ENCODE results near the gene GATB. TPM values are rescaled to one million over a fixed set of nuclear protein-coding genes. Genes with fewer than 3 reads are reported as not detected.

Gene GATB
- polyA plus RNA-seq, 3 donors = 5.5 to 12.2 (median 9.0) TPM

GRCh38 chr4:151666501-151666900 lies 94.3 kb downstream of the GATB start:
- H2AFZ ChIP-seq (ENCODE audit: insufficient read depth, low read depth, low read length, poor library complexity, severe bottlenecking) = no peak overlapping the region
- H3K27ac ChIP-seq (ENCODE audit: low read depth in 1 of 2, low read length in 2 of 2) = no peak overlapping the region
- Mint-ChIP-seq H3K4me3 (no peak overlapping the region), H3K27me3 (ENCODE audit: low read depth in 3 of 3) (peaks cover 0 to 3% (median 0%) of the 10 kb centered on the region in 3 donors), H3K4me1 (peaks cover 4% of the 10 kb centered on the region), H3K36me3 (peaks cover 2 to 5% of the 10 kb centered on the region in 2 donors), H3K27ac (no peak overlapping the region), H3K9me3 (no peaks in the 10 kb centered on the region)
- intact Hi-C loops (cut with micrococcal nuclease) = no loop called here
- no peak overlapping the region for H3K4me2 ChIP-seq (replicated peaks; ENCODE audit: extremely low read depth, low read length, poor library complexity, severe bottlenecking)
- no peaks in the 10 kb centered on the region for H3K27me3 ChIP-seq (ENCODE audit: control insufficient read depth in 2 of 2, insufficient read depth in 2 of 2, low read length in 2 of 2)
- DNase-seq = no peak
- H3K4me3 ChIP-seq (replicated peaks in 1 of 3; ENCODE audit: low read depth in 2 of 3, low read length in 3 of 3) = no peak overlapping the region
- 94% methylated on average over 2 of the region's 5 CpGs for WGBS (ENCODE audit: insufficient coverage)
- no peaks in the 10 kb centered on the region for H4K20me1 ChIP-seq (ENCODE audit: insufficient read depth, low read length)
- no peaks in the 10 kb centered on the region for H3K4me1 ChIP-seq (ENCODE audit: control insufficient read depth in 1 of 2, insufficient read depth in 2 of 2, low read length in 2 of 2)
- H3K79me2 ChIP-seq (ENCODE audit: insufficient read depth, low read length) = no peaks in the 10 kb centered on the region
- H3K36me3 ChIP-seq (replicated peaks in 1 of 2; ENCODE audit: control insufficient read depth in 1 of 2, insufficient read depth in 2 of 2, low read length in 2 of 2) = no peaks in the 10 kb centered on the region
- H3K9me3 ChIP-seq (replicated peaks in 1 of 2; ENCODE audit: control insufficient read depth in 1 of 2, insufficient read depth in 1 of 2, low read length in 2 of 2) = no peaks in the 10 kb centered on the region
- no peak for TF ChIP-seq CTCF (IDR thresholded peaks at IDR 0.05)
- no peak overlapping the region for H3K9ac ChIP-seq (ENCODE audit: insufficient read depth, low read length, poor library complexity, severe bottlenecking)

GRCh38 chr4:151665785-151666127 lies 95.1 kb downstream of the GATB start:
- intact Hi-C loops (cut with micrococcal nuclease) = no loop called here
- no peaks in the 10 kb centered on the region for H4K20me1 ChIP-seq (ENCODE audit: insufficient read depth, low read length)
- no peak overlapping the region for H3K27ac Mint-ChIP-seq
- no peak for DNase-seq
- H3K4me3 Mint-ChIP-seq = no peak overlapping the region
- TF ChIP-seq CTCF (IDR thresholded peaks at IDR 0.05) = no peak
- no peak overlapping the region for H3K4me3 ChIP-seq (replicated peaks in 1 of 3; ENCODE audit: low read depth in 2 of 3, low read length in 3 of 3)
- H3K4me1 Mint-ChIP-seq = peaks cover 4% of the 10 kb centered on the region
- no peak overlapping the region for H2AFZ ChIP-seq (ENCODE audit: insufficient read depth, low read depth, low read length, poor library complexity, severe bottlenecking)
- no peaks in the 10 kb centered on the region for H3K9me3 ChIP-seq (replicated peaks in 1 of 2; ENCODE audit: control insufficient read depth in 1 of 2, insufficient read depth in 1 of 2, low read length in 2 of 2)
- H3K27me3 Mint-ChIP-seq (ENCODE audit: low read depth in 3 of 3) = peaks cover 0 to 3% (median under 1%) of the 10 kb centered on the region in 3 donors
- H3K79me2 ChIP-seq (ENCODE audit: insufficient read depth, low read length) = no peaks in the 10 kb centered on the region
- H3K9ac ChIP-seq (ENCODE audit: insufficient read depth, low read length, poor library complexity, severe bottlenecking) = no peak overlapping the region
- no peaks in the 10 kb centered on the region for H3K4me1 ChIP-seq (ENCODE audit: control insufficient read depth in 1 of 2, insufficient read depth in 2 of 2, low read length in 2 of 2)
- no peaks in the 10 kb centered on the region for H3K36me3 ChIP-seq (replicated peaks in 1 of 2; ENCODE audit: control insufficient read depth in 1 of 2, insufficient read depth in 2 of 2, low read length in 2 of 2)
- no peaks in the 10 kb centered on the region for H3K27me3 ChIP-seq (ENCODE audit: control insufficient read depth in 2 of 2, insufficient read depth in 2 of 2, low read length in 2 of 2)
- 100% methylated on average over 2 of the region's 9 CpGs for WGBS (ENCODE audit: insufficient coverage)
- H3K36me3 Mint-ChIP-seq = peaks cover 2 to 5% of the 10 kb centered on the region in 2 donors
- H3K27ac ChIP-seq (ENCODE audit: low read depth in 1 of 2, low read length in 2 of 2) = no peak overlapping the region
- H3K4me2 ChIP-seq (replicated peaks; ENCODE audit: extremely low read depth, low read length, poor library complexity, severe bottlenecking) = no peak overlapping the region
- H3K9me3 Mint-ChIP-seq = no peaks in the 10 kb centered on the region

All from CD14-positive monocyte (primary cell).